Dedifferentiated amniotic fluid mesenchymal stem cell (primary cell): ENCODE measurements around the gene MKKS.
A peak's percentile ranks its signal among the peaks of the same experiment; 100 is the strongest.
"Not testable (repeated sequence)": the region's sequence is repeated elsewhere in the genome, so short reads cannot be mapped to it uniquely, and the experiment has no call there.

Experiments
- DNase-seq: peaks from one replicate; pipeline ENCODE4 v3.0.0-alpha.2; 2016; ENCODE audit errors: extremely low spot score

The MKKS gene

GRCh38 chr20:10449270-10449669, 15.2 kb upstream of the MKKS start:
- DNase-seq = no peak

- DNase-seq = peak; percentile 18
These were observed 14.5 kb upstream of the MKKS start for GRCh38 chr20:10448270-10449156.

- DNase-seq = peak; percentile 85
These were observed 13.0 kb upstream of the MKKS start for GRCh38 chr20:10447028-10447427.

- DNase-seq = no peak
These were observed 11.7 kb upstream of the MKKS start for GRCh38 chr20:10445758-10446157.

GRCh38 chr20:10443936-10444335, 9.9 kb upstream of the MKKS start:
- DNase-seq = no peak

GRCh38 chr20:10438217-10438616, 4.2 kb upstream of the MKKS start:
- DNase-seq = no peak

GRCh38 chr20:10436053-10436699, 2.2 kb upstream of the MKKS start:
- no peak for DNase-seq

GRCh38 chr20:10434832-10435812, 1.1 kb upstream of the MKKS start, which contains the start of gene SLX4IP:
Gene SLX4IP, plus strand, starts transcription at chr20:10435305. Its CDS starts 22,900 bp downstream, at chr20:10458205.
- peak; percentile 91 for DNase-seq

GRCh38 chr20:10434467-10434831, 427 bp upstream of the MKKS start:
- peak; percentile 100 for DNase-seq

- no peak for DNase-seq
These were observed 904 bp downstream of the MKKS start for GRCh38 chr20:10433014-10433622.

GRCh38 chr20:10432079-10432478, 1.9 kb downstream of the MKKS start:
- DNase-seq = no peak

- no peak for DNase-seq
These were observed 3.3 kb downstream of the MKKS start for GRCh38 chr20:10430704-10431103.

- DNase-seq = no peak
These were observed 4.0 kb downstream of the MKKS start for GRCh38 chr20:10430000-10430466.

- DNase-seq = no peak
These were observed 4.5 kb downstream of the MKKS start for GRCh38 chr20:10429443-10429981.

- no peak for DNase-seq
These were observed 6.0 kb downstream of the MKKS start for GRCh38 chr20:10428008-10428407.

- DNase-seq = peak; percentile 83
These were observed 6.8 kb downstream of the MKKS start for GRCh38 chr20:10427060-10427692.

- DNase-seq = no peak
These were observed 10.3 kb downstream of the MKKS start for GRCh38 chr20:10423735-10424134.

- DNase-seq = no peak
These were observed 14.4 kb downstream of the MKKS start for GRCh38 chr20:10419550-10420133.

- not testable (repeated sequence) for DNase-seq
These were observed 16.8 kb downstream of the MKKS start for GRCh38 chr20:10417218-10417617.

- DNase-seq = no peak
These were observed 18.9 kb downstream of the MKKS start for GRCh38 chr20:10415013-10415650.
